ENCODE results near the gene HAUS1.
"Not testable (repeated sequence)": the region's sequence is repeated elsewhere in the genome, so short reads cannot be mapped to it uniquely, and the experiment has no call there.

Gene HAUS1

DNA sequence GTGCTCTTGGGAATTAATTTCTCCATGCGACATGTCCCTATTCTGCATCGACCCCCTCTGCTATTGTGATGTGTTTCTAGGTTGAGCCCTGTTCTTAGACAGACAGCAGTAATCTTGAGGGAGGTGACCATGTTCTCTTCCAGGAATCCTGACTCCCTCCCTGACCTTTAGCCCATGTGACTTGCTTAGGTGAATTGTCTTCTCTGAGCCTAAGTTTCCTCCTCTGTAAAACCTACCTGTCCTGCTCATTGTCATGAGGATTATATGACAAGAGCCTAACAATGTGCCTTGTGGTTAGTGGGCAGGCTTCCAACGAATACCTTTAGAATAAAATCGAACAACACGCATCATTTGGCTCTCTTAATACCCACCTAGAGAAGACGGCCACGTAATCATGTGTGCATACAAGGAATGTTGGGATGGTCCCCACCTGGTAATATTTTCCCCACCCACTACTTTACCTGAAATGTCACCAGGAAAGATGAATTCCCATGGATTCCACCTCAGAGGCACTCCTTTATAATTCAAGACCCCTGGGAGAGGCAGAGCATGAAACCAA is 59.8 kb downstream of the HAUS1 start:
- Histone ChIP-seq H3K4me1 (ENCODE audit: control insufficient read depth, insufficient read depth, low read length) (no peaks in the 10 kb centered on the region), H3K27me3 (ENCODE audit: control insufficient read depth, insufficient read depth, low read length, poor library complexity, severe bottlenecking) (no peaks in the 10 kb centered on the region), H3K4me3 (ENCODE audit: insufficient read depth, low read depth, low read length) (no peak overlapping the region), H3K9me3 (ENCODE audit: control insufficient read depth, low read length) (no peaks in the 10 kb centered on the region), H3K36me3 (ENCODE audit: control insufficient read depth, insufficient read depth, low read length) (no peaks in the 10 kb centered on the region), H3K27ac (ENCODE audit: insufficient read depth, low read depth, low read length, poor library complexity, severe bottlenecking) (no peak overlapping the region)
- 93% methylated on average over 7 of the region's 7 CpGs for whole genome bisulfite sequencing, 2 experiments

- WGBS, 2 experiments: 85 to 88% methylated on average over 4 of the region's 4 CpGs
- not testable (repeated sequence) for H3K36me3 ChIP-seq (ENCODE audit: control insufficient read depth, insufficient read depth, low read length)
These were observed 60.3 kb downstream of the HAUS1 start for GRCh38 chr18:46164502-46164901.

GRCh38 chr18:46164920-46165319 is 60.7 kb downstream of the HAUS1 start:
- Histone ChIP-seq H3K27ac (ENCODE audit: insufficient read depth, low read depth, low read length, poor library complexity, severe bottlenecking) (no peak overlapping the region), H3K4me3 (ENCODE audit: insufficient read depth, low read depth, low read length) (no peak overlapping the region), H3K4me1 (ENCODE audit: control insufficient read depth, insufficient read depth, low read length) (no peaks in the 10 kb centered on the region), H3K36me3 (ENCODE audit: control insufficient read depth, insufficient read depth, low read length) (no peaks in the 10 kb centered on the region), H3K27me3 (ENCODE audit: control insufficient read depth, insufficient read depth, low read length, poor library complexity, severe bottlenecking) (no peaks in the 10 kb centered on the region), H3K9me3 (ENCODE audit: control insufficient read depth, low read length) (no peaks in the 10 kb centered on the region)
- 94 to 97% methylated on average over 13 of the region's 13 CpGs for WGBS, 2 experiments

More at GRCh38 chr18:46164502-46164901, 60.3 kb downstream of the HAUS1 start:
- not testable (repeated sequence) for H3K4me1 ChIP-seq (ENCODE audit: control insufficient read depth, insufficient read depth, low read length); H3K9me3 ChIP-seq (ENCODE audit: control insufficient read depth, low read length); H3K4me3 ChIP-seq (ENCODE audit: insufficient read depth, low read depth, low read length); H3K27me3 ChIP-seq (ENCODE audit: control insufficient read depth, insufficient read depth, low read length, poor library complexity, severe bottlenecking); H3K27ac ChIP-seq (ENCODE audit: insufficient read depth, low read depth, low read length, poor library complexity, severe bottlenecking)

DNA sequence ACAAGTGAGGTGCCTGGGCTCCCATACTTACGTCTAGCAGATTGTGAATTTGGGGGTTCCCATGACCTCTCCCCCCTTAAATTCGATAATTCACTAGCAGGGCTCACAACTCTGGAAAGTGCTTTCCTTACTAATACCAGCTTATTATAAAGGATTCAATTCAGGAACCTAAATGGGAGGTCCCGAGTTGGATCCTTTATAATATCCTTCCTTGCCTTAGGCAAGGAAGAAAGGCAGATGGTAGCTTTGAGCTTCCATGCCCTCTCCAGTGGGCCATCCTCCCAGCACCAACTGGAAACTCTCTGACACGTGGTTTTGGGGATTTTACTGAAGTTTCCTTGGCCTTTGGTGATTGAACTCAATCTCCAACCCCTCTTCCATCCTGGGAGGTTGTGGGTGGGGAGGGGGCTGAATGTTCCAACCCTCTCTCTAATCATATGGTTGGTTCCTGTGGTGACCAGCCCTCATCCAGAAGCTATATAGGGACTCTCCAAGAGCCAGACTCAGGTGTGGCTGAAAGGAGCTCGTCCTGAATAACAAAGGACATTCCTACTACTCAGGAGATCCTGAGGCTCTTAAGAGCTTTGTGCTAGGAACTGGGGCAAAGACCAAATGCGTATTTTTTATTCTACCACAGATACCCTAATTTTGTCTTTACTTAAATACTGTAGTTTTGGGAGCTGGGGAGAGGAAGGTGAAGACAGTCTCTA is 62.2 kb downstream of the HAUS1 start:
- Histone ChIP-seq H3K36me3 (ENCODE audit: control insufficient read depth, insufficient read depth, low read length) (no peaks in the 10 kb centered on the region), H3K4me3 (ENCODE audit: insufficient read depth, low read depth, low read length) (no peak overlapping the region), H3K4me1 (ENCODE audit: control insufficient read depth, insufficient read depth, low read length) (no peaks in the 10 kb centered on the region), H3K27ac (ENCODE audit: insufficient read depth, low read depth, low read length, poor library complexity, severe bottlenecking) (no peak overlapping the region), H3K27me3 (ENCODE audit: control insufficient read depth, insufficient read depth, low read length, poor library complexity, severe bottlenecking) (no peaks in the 10 kb centered on the region), H3K9me3 (ENCODE audit: control insufficient read depth, low read length) (no peaks in the 10 kb centered on the region)
- 75 to 76% methylated on average over 5 of the region's 6 CpGs for WGBS, 2 experiments

GRCh38 chr18:46167971-46168370 is 63.8 kb downstream of the HAUS1 start:
- Histone ChIP-seq H3K36me3 (ENCODE audit: control insufficient read depth, insufficient read depth, low read length) (no peaks in the 10 kb centered on the region), H3K4me1 (ENCODE audit: control insufficient read depth, insufficient read depth, low read length) (no peaks in the 10 kb centered on the region), H3K9me3 (ENCODE audit: control insufficient read depth, low read length) (no peaks in the 10 kb centered on the region), H3K27me3 (ENCODE audit: control insufficient read depth, insufficient read depth, low read length, poor library complexity, severe bottlenecking) (no peaks in the 10 kb centered on the region), H3K27ac (ENCODE audit: insufficient read depth, low read depth, low read length, poor library complexity, severe bottlenecking) (no peak overlapping the region), H3K4me3 (ENCODE audit: insufficient read depth, low read depth, low read length) (no peak overlapping the region)
- WGBS, 2 experiments: 86 to 88% methylated on average over 9 of the region's 9 CpGs

DNA sequence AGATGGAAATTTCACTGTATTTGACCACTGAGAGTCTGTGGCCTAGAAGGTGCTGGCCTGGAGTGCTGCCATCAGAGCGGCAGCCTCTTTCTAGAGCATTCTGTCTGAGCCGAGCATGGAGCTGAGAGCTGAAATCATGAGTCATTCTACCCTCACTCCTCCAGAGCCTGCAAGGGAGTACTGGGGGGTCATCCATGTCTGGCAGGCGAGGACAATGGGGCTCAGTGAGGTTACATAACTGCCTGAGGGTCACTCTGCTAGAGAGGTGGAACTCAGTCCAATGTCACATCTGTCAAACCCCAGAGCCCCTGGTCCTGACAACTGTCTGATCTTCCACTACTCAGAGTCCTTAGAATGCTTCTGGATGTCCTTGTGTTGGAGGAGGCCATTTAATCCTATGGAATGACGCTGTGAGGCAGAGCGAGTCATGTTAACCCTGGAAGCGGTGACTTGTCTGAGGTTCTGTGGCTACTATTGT is 65.3 kb downstream of the HAUS1 start:
- Histone ChIP-seq H3K36me3 (ENCODE audit: control insufficient read depth, insufficient read depth, low read length) (no peaks in the 10 kb centered on the region), H3K4me1 (ENCODE audit: control insufficient read depth, insufficient read depth, low read length) (no peaks in the 10 kb centered on the region), H3K27ac (ENCODE audit: insufficient read depth, low read depth, low read length, poor library complexity, severe bottlenecking) (no peak overlapping the region), H3K9me3 (ENCODE audit: control insufficient read depth, low read length) (no peaks in the 10 kb centered on the region), H3K27me3 (ENCODE audit: control insufficient read depth, insufficient read depth, low read length, poor library complexity, severe bottlenecking) (no peaks in the 10 kb centered on the region), H3K4me3 (ENCODE audit: insufficient read depth, low read depth, low read length) (no peak overlapping the region)
- 86 to 89% methylated on average over 6 of the region's 6 CpGs for WGBS, 2 experiments

DNA sequence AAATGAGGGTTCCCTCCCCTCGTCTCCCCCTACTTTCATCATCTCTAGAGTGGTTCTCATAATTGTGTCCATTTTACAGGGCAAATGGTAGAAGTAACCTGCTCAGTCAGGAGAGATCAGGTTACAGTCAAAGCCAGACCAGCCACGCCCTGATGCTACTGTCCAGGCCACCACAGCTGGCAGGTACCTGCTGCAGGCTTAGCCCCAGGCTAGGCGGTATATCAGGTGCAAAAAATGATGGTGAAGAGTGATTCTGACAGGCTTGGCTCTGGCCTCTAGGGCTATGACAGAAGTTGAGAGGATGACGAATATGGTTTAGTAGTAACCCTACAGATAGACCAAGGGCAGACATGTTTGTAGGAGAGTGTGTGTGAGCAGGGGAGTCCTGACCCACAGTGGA is 67.1 kb downstream of the HAUS1 start:
- 91 to 95% methylated on average over 4 of the region's 4 CpGs for WGBS, 2 experiments
- Histone ChIP-seq H3K4me3 (ENCODE audit: insufficient read depth, low read depth, low read length) (no peak overlapping the region), H3K4me1 (ENCODE audit: control insufficient read depth, insufficient read depth, low read length) (peaks cover 5% of the 10 kb centered on the region)

GRCh38 chr18:46173393-46174341 is 69.5 kb downstream of the HAUS1 start:
- Histone ChIP-seq H3K4me1 (ENCODE audit: control insufficient read depth, insufficient read depth, low read length) (peaks cover 5% of the 10 kb centered on the region), H3K9me3 (ENCODE audit: control insufficient read depth, low read length) (no peaks in the 10 kb centered on the region), H3K4me3 (ENCODE audit: insufficient read depth, low read depth, low read length) (peak overlapping the region; percentile 81), H3K27ac (ENCODE audit: insufficient read depth, low read depth, low read length, poor library complexity, severe bottlenecking) (peak overlapping the region; percentile 96), H3K27me3 (ENCODE audit: control insufficient read depth, insufficient read depth, low read length, poor library complexity, severe bottlenecking) (no peaks in the 10 kb centered on the region), H3K36me3 (ENCODE audit: control insufficient read depth, insufficient read depth, low read length) (no peaks in the 10 kb centered on the region)
- 1% methylated on average over 95 of the region's 95 CpGs for WGBS, 2 experiments

More for the DNA sequence above, 67.1 kb downstream of the HAUS1 start:
- Histone ChIP-seq H3K36me3 (ENCODE audit: control insufficient read depth, insufficient read depth, low read length) (no peaks in the 10 kb centered on the region), H3K27me3 (ENCODE audit: control insufficient read depth, insufficient read depth, low read length, poor library complexity, severe bottlenecking) (no peaks in the 10 kb centered on the region), H3K9me3 (ENCODE audit: control insufficient read depth, low read length) (no peaks in the 10 kb centered on the region), H3K27ac (ENCODE audit: insufficient read depth, low read depth, low read length, poor library complexity, severe bottlenecking) (no peak overlapping the region)

DNA sequence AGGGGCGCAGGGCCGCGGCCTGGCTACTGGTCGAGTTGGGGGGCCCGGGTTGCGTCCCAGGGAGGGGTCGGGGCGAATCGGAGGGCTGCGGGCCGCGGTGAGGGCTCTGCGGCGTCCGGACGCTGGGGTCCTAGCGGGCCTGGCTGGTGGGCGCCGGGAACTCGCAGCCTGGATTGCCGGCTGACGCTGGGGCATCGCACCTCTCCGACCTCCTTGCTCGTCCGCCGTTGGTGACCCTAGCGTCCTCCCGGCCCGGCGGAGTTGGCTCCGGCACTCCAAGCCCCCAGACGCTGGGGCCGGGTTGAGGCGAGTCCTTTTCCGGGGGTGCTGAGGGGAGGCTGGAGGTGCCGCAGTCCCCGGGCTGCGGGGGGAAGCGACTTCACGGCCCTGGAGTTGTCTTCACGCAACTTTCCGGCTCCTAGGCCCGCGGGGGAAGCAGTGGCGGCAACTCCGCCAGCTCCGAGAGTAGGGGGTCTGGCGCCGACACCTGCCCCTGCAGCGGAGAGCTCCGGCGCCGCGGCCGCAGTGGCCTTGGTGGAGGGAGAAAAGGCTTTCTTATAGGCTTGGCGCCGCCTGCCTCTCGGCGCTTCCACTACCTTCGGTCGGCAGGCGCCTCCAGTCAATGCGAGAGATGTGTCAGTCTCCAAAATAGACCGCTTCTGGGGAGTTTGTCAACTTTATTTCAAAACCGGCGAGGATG is 70.3 kb downstream of the HAUS1 start:
- peak overlapping the region; percentile 96 for H3K27ac ChIP-seq (ENCODE audit: insufficient read depth, low read depth, low read length, poor library complexity, severe bottlenecking)
- WGBS, 2 experiments: 1% methylated on average over 67 of the region's 67 CpGs

More for the DNA sequence above, 70.3 kb downstream of the HAUS1 start:
- Histone ChIP-seq H3K9me3 (ENCODE audit: control insufficient read depth, low read length) (no peaks in the 10 kb centered on the region), H3K36me3 (ENCODE audit: control insufficient read depth, insufficient read depth, low read length) (no peaks in the 10 kb centered on the region), H3K4me1 (ENCODE audit: control insufficient read depth, insufficient read depth, low read length) (peaks cover 5% of the 10 kb centered on the region), H3K27me3 (ENCODE audit: control insufficient read depth, insufficient read depth, low read length, poor library complexity, severe bottlenecking) (no peaks in the 10 kb centered on the region), H3K4me3 (ENCODE audit: insufficient read depth, low read depth, low read length) (peak overlapping the region; percentile 81)

Measured in ectodermal cell (in vitro differentiated cells).